GM23338 (cell line): Measurements from ENCODE around the gene GRAMD2B. TPM values are rescaled to one million over a fixed set of nuclear protein-coding genes. Genes with fewer than 3 reads are reported as not detected.

Source experiments
- ATAC-seq: fragments of 200-7000 bp; cut with Tn5 transposase; 3 replicates; pipeline ENCODE4 v1.9.1; 2020
- DNase-seq: peaks from one replicate; pipeline ENCODE4 v3.0.0-alpha.2; 2015; ENCODE audit warnings: low spot score
- H2AFZ ChIP-seq: fragments of 200-600 bp; sonication (generic); 2 replicates; pipeline ENCODE4 v1.8.0; 2016; ENCODE audit warnings: antibody characterized with exemption, mild to moderate bottlenecking, moderate library complexity
- H3F3A ChIP-seq: fragments of 200-600 bp; sonication (generic); replicated peaks from 2 replicates; pipeline ENCODE4 v1.8.0; 2017; ENCODE audit warnings: antibody characterized with exemption, mixed run types, low read depth
- H3K27ac ChIP-seq: fragments of 200-600 bp; sonication (generic); 2 replicates; pipeline ENCODE4 v1.6.1; 2016; ENCODE audit warnings: low read depth
- H3K27me3 ChIP-seq: fragments of 200-600 bp; sonication (generic); 2 replicates; pipeline ENCODE4 v1.8.0; 2016; ENCODE audit warnings: mild to moderate bottlenecking, mixed run types, moderate library complexity; ENCODE audit not compliant: insufficient read depth
- H3K36me3 ChIP-seq: fragments of 200-600 bp; sonication (generic); 2 replicates; pipeline ENCODE4 v1.8.0; 2016; ENCODE audit warnings: mild to moderate bottlenecking; ENCODE audit not compliant: insufficient read depth
- H3K4me1 ChIP-seq: fragments of 200-600 bp; sonication (generic); 2 replicates; pipeline ENCODE4 v1.8.0; 2016; ENCODE audit warnings: mild to moderate bottlenecking, moderate library complexity; ENCODE audit not compliant: insufficient read depth
- H3K4me2 ChIP-seq: fragments of 200-600 bp; sonication (generic); 2 replicates; pipeline ENCODE4 v1.7.1; 2017; ENCODE audit warnings: mixed run types
- H3K4me3 ChIP-seq: fragments of 200-600 bp; sonication (generic); 2 replicates; pipeline ENCODE4 v1.6.1; 2016; ENCODE audit warnings: mixed run types
- H3K79me2 ChIP-seq: fragments of 200-600 bp; sonication (generic); replicated peaks from 2 replicates; pipeline ENCODE4 v1.8.0; 2017; ENCODE audit warnings: mild to moderate bottlenecking; ENCODE audit not compliant: insufficient read depth
- H3K9me2 ChIP-seq: fragments of 200-600 bp; sonication (generic); 2 replicates; pipeline ENCODE4 v1.8.0; 2017; ENCODE audit not compliant: insufficient read depth
- H4K20me1 ChIP-seq: fragments of 200-600 bp; sonication (generic); replicated peaks from 2 replicates; pipeline ENCODE4 v1.8.0; 2017; ENCODE audit warnings: mild to moderate bottlenecking; ENCODE audit not compliant: insufficient read depth
- H3K27ac Mint-ChIP-seq: 2 replicates; pipeline ENCODE4 v1.8.0; 2020; ENCODE audit warnings: inconsistent platforms, mild to moderate bottlenecking, moderate library complexity, mixed read lengths
- H3K27me3 Mint-ChIP-seq: 3 replicates; pipeline ENCODE4 v1.8.0; 2022; ENCODE audit warnings: low read depth, mild to moderate bottlenecking, moderate library complexity, mixed read lengths, inconsistent platforms; ENCODE audit not compliant: insufficient read depth, poor library complexity
- H3K36me3 Mint-ChIP-seq: 3 replicates; pipeline ENCODE4 v1.8.0; 2021; ENCODE audit warnings: low read depth, mild to moderate bottlenecking, inconsistent platforms, moderate library complexity, mixed read lengths
- H3K4me1 Mint-ChIP-seq: 3 replicates; pipeline ENCODE4 v1.8.0; 2020; ENCODE audit warnings: mild to moderate bottlenecking, inconsistent platforms, mixed read lengths
- H3K4me3 Mint-ChIP-seq: 3 replicates; pipeline ENCODE4 v1.8.0; 2021; ENCODE audit warnings: moderate library complexity, mild to moderate bottlenecking, inconsistent platforms, mixed read lengths
- H3K9me3 Mint-ChIP-seq: 3 replicates; pipeline ENCODE4 v1.8.0; 2020; ENCODE audit warnings: moderate library complexity, mild to moderate bottlenecking, inconsistent platforms, mixed read lengths
- EZH2phosphoT487 ChIP-seq: fragments of 200-600 bp; sonication (generic); IDR thresholded peaks from one replicate; pipeline ENCODE4 v1.8.1; 2018; ENCODE audit warnings: antibody characterized with exemption; ENCODE audit not compliant: unreplicated experiment
- JUNB ChIP-seq: IDR thresholded peaks from one replicate; pipeline ENCODE4 v1.6.1; 2016; ENCODE audit warnings: antibody characterized with exemption; ENCODE audit not compliant: unreplicated experiment
- REST ChIP-seq: IDR thresholded peaks from one replicate; pipeline ENCODE4 v1.6.1; 2018; ENCODE audit warnings: antibody characterized with exemption; ENCODE audit not compliant: unreplicated experiment
- STAT1 ChIP-seq: IDR thresholded peaks from one replicate; pipeline ENCODE4 v1.6.1; 2016; ENCODE audit warnings: antibody characterized with exemption; ENCODE audit not compliant: unreplicated experiment
- polyA plus RNA-seq: library from polyadenylated mRNA; unstranded; fragments of >200 nt; fragmentation: Nextera tagmentation; extraction: Ambion mirVana; gene quantifications from 2 replicates; pipeline ENCODE4 v1.2.1, GENCODE V29; 2016
- total RNA-seq: library from RNA; depleted of rRNA; stranded (reverse); fragments of >200 nt; shearing (Covaris generic); gene quantifications from 2 replicates; pipeline ENCODE4 v1.2.3, GENCODE V29; 2014
- TF ChIP-seq, protein P1 (sequence below): fragments of 250-450 bp; sonication (Bioruptor Pico); IDR thresholded peaks from 2 replicates; pipeline ENCODE4 v1.5.0; 2020; ENCODE audit warnings: mild to moderate bottlenecking, moderate library complexity

The GRAMD2B gene
- total and polyA plus RNA-seq, 2 experiments from 2014 or later: 9.7 to 16.9 TPM

DNA sequence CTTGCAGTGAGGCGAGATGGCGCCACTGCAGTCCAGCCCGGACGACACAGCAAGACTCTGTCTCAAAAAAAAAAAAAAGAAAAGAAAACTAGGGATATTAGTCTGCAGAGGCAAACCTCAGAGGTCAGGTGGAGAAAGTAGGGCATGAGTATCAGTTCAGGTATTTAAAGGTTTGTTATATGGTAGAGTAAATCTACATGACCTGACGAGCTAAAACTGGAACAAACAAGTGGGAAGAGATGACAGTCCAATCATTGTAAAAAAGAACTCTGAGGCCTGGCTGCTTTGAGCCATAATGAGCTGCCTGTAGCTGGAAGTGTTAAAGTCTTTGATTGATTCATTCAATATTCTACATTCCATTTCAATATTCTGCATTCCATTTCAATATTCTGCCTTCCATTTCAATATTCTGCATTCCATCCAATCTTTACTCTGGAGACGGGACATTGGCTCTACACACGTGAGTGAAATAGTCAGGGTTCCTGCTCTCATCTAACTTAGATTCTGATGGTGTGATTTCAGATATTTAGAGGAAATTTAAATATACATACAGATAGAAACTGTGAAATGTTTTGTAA is 28.9 kb upstream of the GRAMD2B start:
- H3K36me3 ChIP-seq: no peaks in the 10 kb centered on the region
- H3K9me3 Mint-ChIP-seq: peaks cover 8% of the 10 kb centered on the region; the same call in 2 of the 3 replicates
- no peak overlapping the region for H3K27ac Mint-ChIP-seq
- no peaks in the 10 kb centered on the region for H3K27me3 ChIP-seq
- no peak overlapping the region for H3K4me2 ChIP-seq
- DNase-seq (no peak), ATAC-seq (no peak)
- H3F3A ChIP-seq: no peaks in the 10 kb centered on the region
- no peak overlapping the region for H3K4me3 Mint-ChIP-seq
- H3K4me1 ChIP-seq: no peaks in the 10 kb centered on the region
- H3K27me3 Mint-ChIP-seq: no peaks in the 10 kb centered on the region
- H3K4me3 ChIP-seq: no peak overlapping the region
- H3K4me1 Mint-ChIP-seq: peaks cover 7% of the 10 kb centered on the region
- no peaks in the 10 kb centered on the region for H3K79me2 ChIP-seq
- no peaks in the 10 kb centered on the region for H3K36me3 Mint-ChIP-seq
- H4K20me1 ChIP-seq: no peaks in the 10 kb centered on the region
- H2AFZ ChIP-seq: no peak overlapping the region
- TF ChIP-seq REST (no peak), EZH2phosphoT487 (no peak), JUNB (no peak)
- no peak overlapping the region for H3K27ac ChIP-seq
- H3K9me2 ChIP-seq: no peaks in the 10 kb centered on the region

GRCh38 chr5:126395198-126395597 is 28.0 kb upstream of the GRAMD2B start:
- H3K27ac Mint-ChIP-seq: peak overlapping the region; percentile 82
- no peak overlapping the region for H3K4me2 ChIP-seq

More at GRCh38 chr5:126395198-126395597, 28.0 kb upstream of the GRAMD2B start:
- Histone ChIP-seq H3K4me1 (no peaks in the 10 kb centered on the region), H2AFZ (no peak overlapping the region), H3K36me3 (peaks cover 5% of the 10 kb centered on the region; the same call in 1 of the 2 replicates), H3K9me2 (no peaks in the 10 kb centered on the region), H3K27me3 (no peaks in the 10 kb centered on the region), H4K20me1 (no peaks in the 10 kb centered on the region), H3K79me2 (no peaks in the 10 kb centered on the region), H3K27ac (no peak overlapping the region), H3F3A (no peaks in the 10 kb centered on the region), H3K4me3 (no peak overlapping the region)
- H3K36me3 Mint-ChIP-seq: peaks cover 7% of the 10 kb centered on the region; the same call in 1 of the 3 replicates
- TF ChIP-seq STAT1: no peak
- TF ChIP-seq, protein P1, sequence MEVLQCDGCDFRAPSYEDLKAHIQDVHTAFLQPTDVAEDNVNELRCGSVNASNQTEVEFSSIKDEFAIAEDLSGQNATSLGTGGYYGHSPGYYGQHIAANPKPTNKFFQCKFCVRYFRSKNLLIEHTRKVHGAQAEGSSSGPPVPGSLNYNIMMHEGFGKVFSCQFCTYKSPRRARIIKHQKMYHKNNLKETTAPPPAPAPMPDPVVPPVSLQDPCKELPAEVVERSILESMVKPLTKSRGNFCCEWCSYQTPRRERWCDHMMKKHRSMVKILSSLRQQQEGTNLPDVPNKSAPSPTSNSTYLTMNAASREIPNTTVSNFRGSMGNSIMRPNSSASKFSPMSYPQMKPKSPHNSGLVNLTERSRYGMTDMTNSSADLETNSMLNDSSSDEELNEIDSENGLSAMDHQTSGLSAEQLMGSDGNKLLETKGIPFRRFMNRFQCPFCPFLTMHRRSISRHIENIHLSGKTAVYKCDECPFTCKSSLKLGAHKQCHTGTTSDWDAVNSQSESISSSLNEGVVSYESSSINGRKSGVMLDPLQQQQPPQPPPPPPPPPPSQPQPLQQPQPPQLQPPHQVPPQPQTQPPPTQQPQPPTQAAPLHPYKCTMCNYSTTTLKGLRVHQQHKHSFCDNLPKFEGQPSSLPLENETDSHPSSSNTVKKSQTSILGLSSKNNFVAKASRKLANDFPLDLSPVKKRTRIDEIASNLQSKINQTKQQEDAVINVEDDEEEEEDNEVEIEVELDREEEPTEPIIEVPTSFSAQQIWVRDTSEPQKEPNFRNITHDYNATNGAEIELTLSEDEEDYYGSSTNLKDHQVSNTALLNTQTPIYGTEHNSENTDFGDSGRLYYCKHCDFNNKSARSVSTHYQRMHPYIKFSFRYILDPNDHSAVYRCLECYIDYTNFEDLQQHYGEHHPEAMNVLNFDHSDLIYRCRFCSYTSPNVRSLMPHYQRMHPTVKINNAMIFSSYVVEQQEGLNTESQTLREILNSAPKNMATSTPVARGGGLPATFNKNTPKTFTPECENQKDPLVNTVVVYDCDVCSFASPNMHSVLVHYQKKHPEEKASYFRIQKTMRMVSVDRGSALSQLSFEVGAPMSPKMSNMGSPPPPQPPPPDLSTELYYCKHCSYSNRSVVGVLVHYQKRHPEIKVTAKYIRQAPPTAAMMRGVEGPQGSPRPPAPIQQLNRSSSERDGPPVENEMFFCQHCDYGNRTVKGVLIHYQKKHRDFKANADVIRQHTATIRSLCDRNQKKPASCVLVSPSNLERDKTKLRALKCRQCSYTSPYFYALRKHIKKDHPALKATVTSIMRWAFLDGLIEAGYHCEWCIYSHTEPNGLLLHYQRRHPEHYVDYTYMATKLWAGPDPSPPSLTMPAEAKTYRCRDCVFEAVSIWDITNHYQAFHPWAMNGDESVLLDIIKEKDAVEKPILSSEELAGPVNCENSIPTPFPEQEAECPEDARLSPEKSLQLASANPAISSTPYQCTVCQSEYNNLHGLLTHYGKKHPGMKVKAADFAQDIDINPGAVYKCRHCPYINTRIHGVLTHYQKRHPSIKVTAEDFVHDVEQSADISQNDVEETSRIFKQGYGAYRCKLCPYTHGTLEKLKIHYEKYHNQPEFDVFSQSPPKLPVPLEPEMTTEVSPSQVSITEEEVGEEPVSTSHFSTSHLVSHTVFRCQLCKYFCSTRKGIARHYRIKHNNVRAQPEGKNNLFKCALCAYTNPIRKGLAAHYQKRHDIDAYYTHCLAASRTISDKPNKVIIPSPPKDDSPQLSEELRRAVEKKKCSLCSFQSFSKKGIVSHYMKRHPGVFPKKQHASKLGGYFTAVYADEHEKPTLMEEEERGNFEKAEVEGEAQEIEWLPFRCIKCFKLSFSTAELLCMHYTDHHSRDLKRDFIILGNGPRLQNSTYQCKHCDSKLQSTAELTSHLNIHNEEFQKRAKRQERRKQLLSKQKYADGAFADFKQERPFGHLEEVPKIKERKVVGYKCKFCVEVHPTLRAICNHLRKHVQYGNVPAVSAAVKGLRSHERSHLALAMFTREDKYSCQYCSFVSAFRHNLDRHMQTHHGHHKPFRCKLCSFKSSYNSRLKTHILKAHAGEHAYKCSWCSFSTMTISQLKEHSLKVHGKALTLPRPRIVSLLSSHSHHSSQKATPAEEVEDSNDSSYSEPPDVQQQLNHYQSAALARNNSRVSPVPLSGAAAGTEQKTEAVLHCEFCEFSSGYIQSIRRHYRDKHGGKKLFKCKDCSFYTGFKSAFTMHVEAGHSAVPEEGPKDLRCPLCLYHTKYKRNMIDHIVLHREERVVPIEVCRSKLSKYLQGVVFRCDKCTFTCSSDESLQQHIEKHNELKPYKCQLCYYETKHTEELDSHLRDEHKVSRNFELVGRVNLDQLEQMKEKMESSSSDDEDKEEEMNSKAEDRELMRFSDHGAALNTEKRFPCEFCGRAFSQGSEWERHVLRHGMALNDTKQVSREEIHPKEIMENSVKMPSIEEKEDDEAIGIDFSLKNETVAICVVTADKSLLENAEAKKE: peak; percentile 40; the same call in 1 of the 2 replicates
- DNase-seq (peak; percentile 23), ATAC-seq (peak; percentile 82)
- peaks cover 7% of the 10 kb centered on the region for H3K4me1 Mint-ChIP-seq
- no peaks in the 10 kb centered on the region for H3K27me3 Mint-ChIP-seq
- H3K4me3 Mint-ChIP-seq: no peak overlapping the region
- peaks cover 16% of the 10 kb centered on the region; the same call in 2 of the 3 replicates for H3K9me3 Mint-ChIP-seq
